GM18499 (cell line): ENCODE measurements around the gene PYGB.
"Not testable (repeated sequence)": the region's sequence is repeated elsewhere in the genome, so short reads cannot be mapped to it uniquely, and the experiment has no call there.

Experiments
- ATAC-seq: cut with Tn5 transposase; IDR thresholded peaks from one replicate; pipeline ENCODE4 v1.9.1; 2021; ENCODE audit warnings: moderate number of reproducible peaks; ENCODE audit not compliant: insufficient read depth, unreplicated experiment

The PYGB gene

GRCh38 chr20:25259788-25260254, 11.9 kb downstream of the PYGB start:
- ATAC-seq = no peak

- not testable (repeated sequence) for ATAC-seq
Observed at GRCh38 chr20:25260770-25261437, 13.0 kb downstream of the PYGB start.

GRCh38 chr20:25269057-25269832, 21.4 kb downstream of the PYGB start:
- no peak for ATAC-seq

- no peak for ATAC-seq
Observed at GRCh38 chr20:25269833-25270170, 21.9 kb downstream of the PYGB start.

GRCh38 chr20:25270829-25271251, 23.0 kb downstream of the PYGB start:
- ATAC-seq = no peak

- ATAC-seq = no peak
Observed at GRCh38 chr20:25271486-25272222, 23.8 kb downstream of the PYGB start.

- no peak for ATAC-seq
Observed at GRCh38 chr20:25272223-25273000, 24.5 kb downstream of the PYGB start.

GRCh38 chr20:25273046-25273445, 25.2 kb downstream of the PYGB start:
- ATAC-seq = no peak

- no peak for ATAC-seq
Observed at GRCh38 chr20:25273541-25274358, 25.9 kb downstream of the PYGB start.

- no peak for ATAC-seq
Observed at GRCh38 chr20:25274481-25274880, 26.6 kb downstream of the PYGB start.

GRCh38 chr20:25274891-25275812, 27.3 kb downstream of the PYGB start:
- ATAC-seq = no peak

GRCh38 chr20:25275813-25276532, 28.1 kb downstream of the PYGB start:
- ATAC-seq = no peak

GRCh38 chr20:25276533-25277050, 28.7 kb downstream of the PYGB start:
- ATAC-seq = no peak

- ATAC-seq = no peak
Observed at GRCh38 chr20:25277051-25277801, 29.3 kb downstream of the PYGB start.

GRCh38 chr20:25277941-25278521, 30.1 kb downstream of the PYGB start:
- ATAC-seq = no peak

- no peak for ATAC-seq
Observed at GRCh38 chr20:25278636-25279361, 30.9 kb downstream of the PYGB start.
